ENCODE results near the gene HS1BP3. TPM values are rescaled to one million over a fixed set of nuclear protein-coding genes. Genes with fewer than 3 reads are reported as not detected.

The HS1BP3 gene
- total RNA-seq, 1 experiment from 2014 or later: 16.2 TPM

- no peaks in the 10 kb centered on the region for H3K9me3 ChIP-seq (ENCODE audit: insufficient read depth, low read depth)
- H4K20me1 ChIP-seq (ENCODE audit: insufficient read depth): no peaks in the 10 kb centered on the region
- ChIA-PET CTCF (no interaction called here), POLR2A (ENCODE audit: unreplicated experiment) (no interaction called here)
- no peaks in the 10 kb centered on the region; the same call in 1 of the 2 replicates for H3F3A ChIP-seq (ENCODE audit: insufficient read depth, low read depth)
- H3K9me2 ChIP-seq (ENCODE audit: insufficient read depth): no peaks in the 10 kb centered on the region
- no peak for DNase-seq
- no peak overlapping the region for H3K4me3 ChIP-seq
- no TSS peak for BruUV-seq (replicated peaks)
- H3K79me2 ChIP-seq (ENCODE audit: low read depth): no peaks in the 10 kb centered on the region
- no peak overlapping the region for H2AFZ ChIP-seq
- 0 out of 2 replicates have a peak, but pooled peaks cover 14% of the 10 kb centered on the region for H3K27me3 ChIP-seq (ENCODE audit: insufficient read depth, low read depth)
- TF ChIP-seq CTCF (conservative IDR thresholded peaks at IDR 0.05) (no peak), EZH2 (IDR thresholded peaks at IDR 0.05; ENCODE audit: low read depth) (no peak)
- H3K27ac ChIP-seq: no peak overlapping the region
- intact Hi-C loops (cut with micrococcal nuclease; ENCODE audit: unreplicated experiment): no loop called here
- H3K4me2 ChIP-seq: no peak overlapping the region
- peaks cover 8% of the 10 kb centered on the region for H3K4me1 ChIP-seq (replicated peaks; ENCODE audit: insufficient read depth)
- H3K36me3 ChIP-seq (ENCODE audit: low read depth): no peaks in the 10 kb centered on the region
Measured at GRCh38 chr2:20666005-20666303, 15.1 kb upstream of the HS1BP3 start.

GRCh38 chr2:20665243-20666004 is 14.5 kb upstream of the HS1BP3 start:
- Histone ChIP-seq H3K27me3 (ENCODE audit: insufficient read depth, low read depth) (0 out of 2 replicates have a peak, but pooled peaks cover 14% of the 10 kb centered on the region), H3K4me1 (replicated peaks; ENCODE audit: insufficient read depth) (peaks cover 13% of the 10 kb centered on the region), H3K79me2 (ENCODE audit: low read depth) (no peaks in the 10 kb centered on the region), H3K4me2 (no peak overlapping the region), H3K9me2 (ENCODE audit: insufficient read depth) (no peaks in the 10 kb centered on the region), H3K36me3 (ENCODE audit: low read depth) (no peaks in the 10 kb centered on the region), H3K4me3 (no peak overlapping the region), H3F3A (ENCODE audit: insufficient read depth, low read depth) (no peaks in the 10 kb centered on the region; the same call in 1 of the 2 replicates), H3K9me3 (ENCODE audit: insufficient read depth, low read depth) (no peaks in the 10 kb centered on the region), H3K27ac (no peak overlapping the region), H2AFZ (no peak overlapping the region), H4K20me1 (ENCODE audit: insufficient read depth) (no peaks in the 10 kb centered on the region)
- DNase-seq: no peak
- TF ChIP-seq EZH2 (IDR thresholded peaks at IDR 0.05; ENCODE audit: low read depth) (no peak), CTCF (conservative IDR thresholded peaks at IDR 0.05) (no peak)
- no TSS peak for BruUV-seq (replicated peaks)
- ChIA-PET POLR2A (ENCODE audit: unreplicated experiment) (no interaction called here), CTCF (no interaction called here)
- intact Hi-C loops (cut with micrococcal nuclease; ENCODE audit: unreplicated experiment): no loop called here

- Histone ChIP-seq H3K4me3 (no peak overlapping the region), H3K4me2 (no peak overlapping the region), H2AFZ (no peak overlapping the region), H3K27ac (no peak overlapping the region), H3K4me1 (replicated peaks; ENCODE audit: insufficient read depth) (peaks cover 15% of the 10 kb centered on the region), H4K20me1 (ENCODE audit: insufficient read depth) (no peaks in the 10 kb centered on the region), H3K79me2 (ENCODE audit: low read depth) (no peaks in the 10 kb centered on the region), H3K27me3 (ENCODE audit: insufficient read depth, low read depth) (0 out of 2 replicates have a peak, but pooled peaks cover 14% of the 10 kb centered on the region), H3K9me2 (ENCODE audit: insufficient read depth) (no peaks in the 10 kb centered on the region), H3K9me3 (ENCODE audit: insufficient read depth, low read depth) (no peaks in the 10 kb centered on the region), H3F3A (ENCODE audit: insufficient read depth, low read depth) (no peaks in the 10 kb centered on the region; the same call in 1 of the 2 replicates), H3K36me3 (ENCODE audit: low read depth) (no peaks in the 10 kb centered on the region)
- intact Hi-C loops (cut with micrococcal nuclease; ENCODE audit: unreplicated experiment): loop anchor here (5.0 kb wide), 1 partner anchor 503 kb away; no protein-coding TSS in a partner anchor
- ChIA-PET POLR2A (ENCODE audit: unreplicated experiment) (no interaction called here), CTCF (interaction anchor here (0.5 kb wide), 1 partner anchor 299 kb away, joined by 9 read pairs; no protein-coding TSS in a partner anchor)
- no peak for DNase-seq
- no peak for TF ChIP-seq EZH2 (IDR thresholded peaks at IDR 0.05; ENCODE audit: low read depth)
- no peak for TF ChIP-seq CTCF (conservative IDR thresholded peaks at IDR 0.05)
- BruUV-seq (replicated peaks): no TSS peak
Measured at GRCh38 chr2:20664431-20665242, 13.7 kb upstream of the HS1BP3 start.

Measured in PC-9 (cell line).